HG02610 (cell line): ENCODE results near the gene TMEM59.
"Not testable (repeated sequence)": the region's sequence is repeated elsewhere in the genome, so short reads cannot be mapped to it uniquely, and the experiment has no call there.

ENCODE experiments used
- ATAC-seq: cut with Tn5 transposase; IDR thresholded peaks from one replicate; pipeline ENCODE4 v1.9.1; 2021; ENCODE audit warnings: mild to moderate bottlenecking, moderate library complexity; ENCODE audit not compliant: unreplicated experiment

TMEM59 gene

GRCh38 chr1:54013393-54014008, 39.5 kb downstream of the TMEM59 start:
- ATAC-seq, result no peak

GRCh38 chr1:54012863-54013262, 40.1 kb downstream of the TMEM59 start:
- no peak for ATAC-seq

- ATAC-seq, result no peak
These were observed 41.0 kb downstream of the TMEM59 start for GRCh38 chr1:54012008-54012325.

- ATAC-seq, result no peak
These were observed 41.5 kb downstream of the TMEM59 start for GRCh38 chr1:54011316-54012007.

- no peak for ATAC-seq
These were observed 42.4 kb downstream of the TMEM59 start for GRCh38 chr1:54010415-54011117.

GRCh38 chr1:54009406-54009805, 43.6 kb downstream of the TMEM59 start:
- no peak for ATAC-seq

- ATAC-seq, result no peak
These were observed 44.1 kb downstream of the TMEM59 start for GRCh38 chr1:54008876-54009275.

- ATAC-seq, result no peak
These were observed 45.4 kb downstream of the TMEM59 start for GRCh38 chr1:54007613-54008012.

GRCh38 chr1:54006508-54006907, 46.5 kb downstream of the TMEM59 start:
- ATAC-seq, result no peak

- ATAC-seq, result no peak
These were observed 48.4 kb downstream of the TMEM59 start for GRCh38 chr1:54004481-54005049.

- not testable (repeated sequence) for ATAC-seq
These were observed 49.1 kb downstream of the TMEM59 start for GRCh38 chr1:54003750-54004480.

- no peak for ATAC-seq
These were observed 49.8 kb downstream of the TMEM59 start for GRCh38 chr1:54003249-54003646.

- no peak for ATAC-seq
These were observed 50.3 kb downstream of the TMEM59 start for GRCh38 chr1:54002544-54003248.

GRCh38 chr1:54001591-54001990, 51.4 kb downstream of the TMEM59 start:
- no peak for ATAC-seq

- no peak for ATAC-seq
These were observed 53.1 kb downstream of the TMEM59 start for GRCh38 chr1:53999920-54000319.

- ATAC-seq, result no peak
These were observed 54.8 kb downstream of the TMEM59 start for GRCh38 chr1:53998223-53998622.

GRCh38 chr1:53995683-53996082, 57.3 kb downstream of the TMEM59 start:
- ATAC-seq, result no peak

- ATAC-seq, result not testable (repeated sequence)
These were observed 58.5 kb downstream of the TMEM59 start for GRCh38 chr1:53994516-53994915.

GRCh38 chr1:53992085-53992874, 60.7 kb downstream of the TMEM59 start:
- no peak for ATAC-seq

GRCh38 chr1:53987880-53988279, 65.1 kb downstream of the TMEM59 start:
- ATAC-seq, result no peak
